Measurements from ENCODE around the gene F10. TPM values are rescaled to one million over a fixed set of nuclear protein-coding genes. Genes with fewer than 3 reads are reported as not detected.

The F10 gene
- total and polyA plus RNA-seq, 9 of the 15 experiments (the other 6 are each of a cell fraction or from before 2014, with no cell fraction given), result 0.04 to 0.09 (median 0.07) TPM; not detected in 5

DNA sequence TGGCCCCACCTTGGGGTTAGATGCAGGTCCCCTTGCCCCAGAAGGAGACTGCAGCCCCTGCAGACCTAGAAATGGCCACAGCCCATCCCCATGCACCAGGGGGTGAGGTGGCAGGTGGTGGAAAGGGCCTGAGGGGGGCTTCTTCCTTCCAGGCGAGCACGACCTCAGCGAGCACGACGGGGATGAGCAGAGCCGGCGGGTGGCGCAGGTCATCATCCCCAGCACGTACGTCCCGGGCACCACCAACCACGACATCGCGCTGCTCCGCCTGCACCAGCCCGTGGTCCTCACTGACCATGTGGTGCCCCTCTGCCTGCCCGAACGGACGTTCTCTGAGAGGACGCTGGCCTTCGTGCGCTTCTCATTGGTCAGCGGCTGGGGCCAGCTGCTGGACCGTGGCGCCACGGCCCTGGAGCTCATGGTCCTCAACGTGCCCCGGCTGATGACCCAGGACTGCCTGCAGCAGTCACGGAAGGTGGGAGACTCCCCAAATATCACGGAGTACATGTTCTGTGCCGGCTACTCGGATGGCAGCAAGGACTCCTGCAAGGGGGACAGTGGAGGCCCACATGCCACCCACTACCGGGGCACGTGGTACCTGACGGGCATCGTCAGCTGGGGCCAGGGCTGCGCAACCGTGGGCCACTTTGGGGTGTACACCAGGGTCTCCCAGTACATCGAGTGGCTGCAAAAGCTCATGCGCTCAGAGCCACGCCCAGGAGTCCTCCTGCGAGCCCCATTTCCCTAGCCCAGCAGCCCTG, 4.2 kb upstream of the F10 start:
- FAIRE-seq (no peak), DNase-seq (ENCODE audit: extremely low read depth in 1 of 4, low spot score in 3 of 4) (no peak), ATAC-seq (no peak)
- no TSS peak for BruUV-seq (replicated peaks)
- Histone ChIP-seq H3K9me1 (ENCODE audit: control insufficient read depth, insufficient read depth, low read length) (no peaks in the 10 kb centered on the region), H3K36me3 (ENCODE audit: control insufficient read depth, insufficient read depth, low read length) (no peaks in the 10 kb centered on the region), H3K9ac (ENCODE audit: insufficient read depth in 1 of 2, low read depth in 2 of 2, low read length in 2 of 2) (no peak overlapping the region), H3K4me3 (no peak overlapping the region), H3K79me2 (ENCODE audit: control insufficient read depth, insufficient read depth, low read length) (no peaks in the 10 kb centered on the region), H3K27ac (ENCODE audit: extremely low read depth, low read depth, low read length) (no peak overlapping the region), H3K4me1 (replicated peaks in 1 of 2; ENCODE audit: control insufficient read depth in 2 of 2, insufficient read depth in 2 of 2, low read length in 2 of 2) (peaks cover 0 to 15% of the 10 kb centered on the region in 2 experiments; a peak in 2 of 5 replicates), H3K4me2 (ENCODE audit: insufficient read depth, low read length) (no peak overlapping the region), H3K9me3 (replicated peaks; ENCODE audit: control insufficient read depth, insufficient read depth, low read depth, low read length) (no peaks in the 10 kb centered on the region), H2AFZ (ENCODE audit: low read depth, low read length) (no peak overlapping the region), H3K27me3 (ENCODE audit: control insufficient read depth in 2 of 2, insufficient read depth in 2 of 2, low read length in 2 of 2) (peaks cover 2 to 81% of the 10 kb centered on the region in 2 experiments; a peak in 4 of 5 replicates), H4K20me1 (replicated peaks; ENCODE audit: control insufficient read depth, insufficient read depth, low read length) (no peaks in the 10 kb centered on the region)
- POLR2A ChIA-PET, result no interaction called here
- 1% methylated on average over 19 of the region's 42 CpGs for WGBS (ENCODE audit: insufficient coverage, low coverage, missing lambda C conversion rate)
- CTCF ChIA-PET (ENCODE audit: low intra/inter-chr PET ratio), result no interaction called here
- intact Hi-C loops (cut with micrococcal nuclease), result no loop called here
- in situ Hi-C loops (cut with MboI), result no loop called here
- TF ChIP-seq ELF4 (CRISPR knock-in tag; IDR thresholded peaks at IDR 0.05) (no peak), TCF7L2 (IDR thresholded peaks at IDR 0.05; ENCODE audit: low read depth, low read length) (no peak), NFXL1 (CRISPR knock-in tag; IDR thresholded peaks at IDR 0.05) (no peak), SRSF1 (IDR thresholded peaks at IDR 0.05; ENCODE audit: low read depth, low read length) (no peak), ZFP30 (CRISPR knock-in tag; IDR thresholded peaks at IDR 0.05; ENCODE audit: borderline replicate concordance) (no peak)
- TF ChIP-seq, protein P1, sequence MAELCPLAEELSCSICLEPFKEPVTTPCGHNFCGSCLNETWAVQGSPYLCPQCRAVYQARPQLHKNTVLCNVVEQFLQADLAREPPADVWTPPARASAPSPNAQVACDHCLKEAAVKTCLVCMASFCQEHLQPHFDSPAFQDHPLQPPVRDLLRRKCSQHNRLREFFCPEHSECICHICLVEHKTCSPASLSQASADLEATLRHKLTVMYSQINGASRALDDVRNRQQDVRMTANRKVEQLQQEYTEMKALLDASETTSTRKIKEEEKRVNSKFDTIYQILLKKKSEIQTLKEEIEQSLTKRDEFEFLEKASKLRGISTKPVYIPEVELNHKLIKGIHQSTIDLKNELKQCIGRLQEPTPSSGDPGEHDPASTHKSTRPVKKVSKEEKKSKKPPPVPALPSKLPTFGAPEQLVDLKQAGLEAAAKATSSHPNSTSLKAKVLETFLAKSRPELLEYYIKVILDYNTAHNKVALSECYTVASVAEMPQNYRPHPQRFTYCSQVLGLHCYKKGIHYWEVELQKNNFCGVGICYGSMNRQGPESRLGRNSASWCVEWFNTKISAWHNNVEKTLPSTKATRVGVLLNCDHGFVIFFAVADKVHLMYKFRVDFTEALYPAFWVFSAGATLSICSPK (IDR thresholded peaks at IDR 0.05; ENCODE audit: borderline replicate concordance), result no peak
- TF ChIP-seq, protein P2, sequence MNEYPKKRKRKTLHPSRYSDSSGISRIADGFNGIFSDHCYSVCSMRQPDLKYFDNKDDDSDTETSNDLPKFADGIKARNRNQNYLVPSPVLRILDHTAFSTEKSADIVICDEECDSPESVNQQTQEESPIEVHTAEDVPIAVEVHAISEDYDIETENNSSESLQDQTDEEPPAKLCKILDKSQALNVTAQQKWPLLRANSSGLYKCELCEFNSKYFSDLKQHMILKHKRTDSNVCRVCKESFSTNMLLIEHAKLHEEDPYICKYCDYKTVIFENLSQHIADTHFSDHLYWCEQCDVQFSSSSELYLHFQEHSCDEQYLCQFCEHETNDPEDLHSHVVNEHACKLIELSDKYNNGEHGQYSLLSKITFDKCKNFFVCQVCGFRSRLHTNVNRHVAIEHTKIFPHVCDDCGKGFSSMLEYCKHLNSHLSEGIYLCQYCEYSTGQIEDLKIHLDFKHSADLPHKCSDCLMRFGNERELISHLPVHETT (CRISPR knock-in tag; conservative IDR thresholded peaks at IDR 0.05 in 1 of 2, IDR thresholded peaks at IDR 0.05 in 1 of 2), result no peak
- TF ChIP-seq, protein P3, sequence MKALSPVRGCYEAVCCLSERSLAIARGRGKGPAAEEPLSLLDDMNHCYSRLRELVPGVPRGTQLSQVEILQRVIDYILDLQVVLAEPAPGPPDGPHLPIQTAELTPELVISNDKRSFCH (CRISPR knock-in tag; IDR thresholded peaks at IDR 0.05), result no peak
- TF ChIP-seq, protein P3 (tag; IDR thresholded peaks at IDR 0.05), result no peak
- TF ChIP-seq, protein P4, sequence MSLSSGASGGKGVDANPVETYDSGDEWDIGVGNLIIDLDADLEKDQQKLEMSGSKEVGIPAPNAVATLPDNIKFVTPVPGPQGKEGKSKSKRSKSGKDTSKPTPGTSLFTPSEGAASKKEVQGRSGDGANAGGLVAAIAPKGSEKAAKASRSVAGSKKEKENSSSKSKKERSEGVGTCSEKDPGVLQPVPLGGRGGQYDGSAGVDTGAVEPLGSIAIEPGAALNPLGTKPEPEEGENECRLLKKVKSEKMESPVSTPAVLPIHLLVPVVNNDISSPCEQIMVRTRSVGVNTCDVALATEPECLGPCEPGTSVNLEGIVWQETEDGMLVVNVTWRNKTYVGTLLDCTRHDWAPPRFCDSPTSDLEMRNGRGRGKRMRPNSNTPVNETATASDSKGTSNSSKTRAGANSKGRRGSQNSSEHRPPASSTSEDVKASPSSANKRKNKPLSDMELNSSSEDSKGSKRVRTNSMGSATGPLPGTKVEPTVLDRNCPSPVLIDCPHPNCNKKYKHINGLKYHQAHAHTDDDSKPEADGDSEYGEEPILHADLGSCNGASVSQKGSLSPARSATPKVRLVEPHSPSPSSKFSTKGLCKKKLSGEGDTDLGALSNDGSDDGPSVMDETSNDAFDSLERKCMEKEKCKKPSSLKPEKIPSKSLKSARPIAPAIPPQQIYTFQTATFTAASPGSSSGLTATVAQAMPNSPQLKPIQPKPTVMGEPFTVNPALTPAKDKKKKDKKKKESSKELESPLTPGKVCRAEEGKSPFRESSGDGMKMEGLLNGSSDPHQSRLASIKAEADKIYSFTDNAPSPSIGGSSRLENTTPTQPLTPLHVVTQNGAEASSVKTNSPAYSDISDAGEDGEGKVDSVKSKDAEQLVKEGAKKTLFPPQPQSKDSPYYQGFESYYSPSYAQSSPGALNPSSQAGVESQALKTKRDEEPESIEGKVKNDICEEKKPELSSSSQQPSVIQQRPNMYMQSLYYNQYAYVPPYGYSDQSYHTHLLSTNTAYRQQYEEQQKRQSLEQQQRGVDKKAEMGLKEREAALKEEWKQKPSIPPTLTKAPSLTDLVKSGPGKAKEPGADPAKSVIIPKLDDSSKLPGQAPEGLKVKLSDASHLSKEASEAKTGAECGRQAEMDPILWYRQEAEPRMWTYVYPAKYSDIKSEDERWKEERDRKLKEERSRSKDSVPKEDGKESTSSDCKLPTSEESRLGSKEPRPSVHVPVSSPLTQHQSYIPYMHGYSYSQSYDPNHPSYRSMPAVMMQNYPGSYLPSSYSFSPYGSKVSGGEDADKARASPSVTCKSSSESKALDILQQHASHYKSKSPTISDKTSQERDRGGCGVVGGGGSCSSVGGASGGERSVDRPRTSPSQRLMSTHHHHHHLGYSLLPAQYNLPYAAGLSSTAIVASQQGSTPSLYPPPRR (CRISPR knock-in tag; IDR thresholded peaks at IDR 0.05; ENCODE audit: borderline replicate concordance), result no peak
- TF ChIP-seq, protein P5, sequence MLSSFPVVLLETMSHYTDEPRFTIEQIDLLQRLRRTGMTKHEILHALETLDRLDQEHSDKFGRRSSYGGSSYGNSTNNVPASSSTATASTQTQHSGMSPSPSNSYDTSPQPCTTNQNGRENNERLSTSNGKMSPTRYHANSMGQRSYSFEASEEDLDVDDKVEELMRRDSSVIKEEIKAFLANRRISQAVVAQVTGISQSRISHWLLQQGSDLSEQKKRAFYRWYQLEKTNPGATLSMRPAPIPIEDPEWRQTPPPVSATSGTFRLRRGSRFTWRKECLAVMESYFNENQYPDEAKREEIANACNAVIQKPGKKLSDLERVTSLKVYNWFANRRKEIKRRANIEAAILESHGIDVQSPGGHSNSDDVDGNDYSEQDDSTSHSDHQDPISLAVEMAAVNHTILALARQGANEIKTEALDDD (IDR thresholded peaks at IDR 0.05), result no peak

Measured in K562 (cell line).